Nucleus accumbens (tissue), 56 donors: ENCODE measurements around the gene AK4.

Source experiments
- DNase-seq, 56 donors: peaks; one replicate each; lab custom pipeline; 2025; lab: John Stamatoyannopoulos, UW

Gene AK4

DNA sequence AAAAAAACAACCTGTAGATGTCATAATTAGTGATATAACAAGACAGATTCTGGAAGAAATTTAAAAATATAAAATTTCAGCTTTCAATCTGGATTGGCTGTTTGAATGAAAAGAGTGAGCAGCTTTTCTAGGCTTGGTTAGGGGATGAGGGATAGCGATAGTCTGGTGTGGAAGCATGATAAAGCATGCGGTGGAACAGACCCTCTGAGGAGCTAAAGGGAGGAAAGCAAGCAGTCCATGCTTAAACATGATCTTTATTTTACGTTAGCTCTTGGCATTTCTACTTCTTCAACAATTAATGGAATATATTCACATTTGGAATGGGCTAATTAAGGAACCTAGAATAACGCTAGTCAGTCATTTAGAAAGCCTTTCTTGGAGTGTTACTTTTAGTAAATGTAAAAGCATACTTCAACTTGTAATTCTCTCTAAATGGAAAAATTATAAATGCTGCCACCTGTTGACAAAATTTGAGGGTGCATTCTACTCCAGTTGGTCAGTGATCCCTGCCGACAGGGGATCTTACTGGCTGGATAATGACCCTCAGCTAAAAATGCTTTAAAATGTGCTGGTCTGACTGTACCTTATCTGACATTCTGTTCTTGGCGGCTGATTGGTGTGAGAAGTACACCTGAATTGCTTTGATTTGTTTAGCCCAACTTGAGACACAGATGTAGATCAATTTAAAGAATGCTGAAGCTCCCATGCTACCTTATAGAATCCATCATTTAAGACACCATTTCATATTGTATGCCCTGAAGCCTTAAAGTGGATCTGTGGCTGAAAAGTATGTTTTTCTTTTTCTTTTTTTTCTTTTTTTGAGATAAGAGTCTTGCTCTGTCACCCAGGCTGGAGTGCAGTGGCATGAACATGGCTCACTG lies 61.2 kb downstream of the AK4 start:
- peak in 3 of 56 donors; percentile 5 to 24 (median 8) for DNase-seq

DNA sequence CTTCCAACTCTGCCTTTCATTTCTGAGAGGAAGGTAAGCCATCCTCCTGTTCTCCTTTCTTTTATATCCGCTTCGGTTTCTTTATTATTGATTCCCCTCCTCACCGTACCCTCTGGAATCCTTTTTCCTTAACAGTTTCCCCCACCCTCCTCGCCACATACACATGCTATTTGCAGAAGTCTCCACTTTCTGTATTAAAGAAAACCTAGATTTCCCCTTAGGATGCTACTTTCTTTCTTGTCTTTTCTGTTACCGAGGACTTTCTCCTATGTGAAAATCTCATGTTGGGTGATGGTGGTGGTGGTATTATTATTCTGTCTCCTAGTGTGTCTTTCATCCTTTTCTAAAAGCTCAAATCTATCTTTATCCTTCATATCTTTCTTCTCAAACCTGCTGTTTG lies 62.3 kb downstream of the AK4 start:
- no peak for DNase-seq

DNA sequence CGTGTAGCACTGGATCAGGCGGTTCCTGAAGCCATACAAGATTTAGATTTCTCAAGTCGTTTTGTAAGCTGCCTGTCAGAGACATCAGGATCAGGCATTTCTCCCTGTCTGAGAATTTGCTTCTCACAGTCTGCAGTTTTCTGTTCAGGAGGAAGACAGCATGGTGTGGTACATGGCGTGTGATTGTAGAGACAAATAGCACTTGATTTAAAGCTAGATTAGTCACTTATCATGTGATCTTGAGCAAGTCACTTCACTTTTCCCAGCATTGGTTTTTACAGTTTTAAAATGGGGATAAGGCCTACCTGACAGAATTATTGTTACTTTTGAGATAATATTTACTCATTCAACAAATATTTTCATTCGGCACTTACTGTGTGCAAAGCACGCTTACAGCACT lies 63.3 kb downstream of the AK4 start:
- no peak for DNase-seq

DNA sequence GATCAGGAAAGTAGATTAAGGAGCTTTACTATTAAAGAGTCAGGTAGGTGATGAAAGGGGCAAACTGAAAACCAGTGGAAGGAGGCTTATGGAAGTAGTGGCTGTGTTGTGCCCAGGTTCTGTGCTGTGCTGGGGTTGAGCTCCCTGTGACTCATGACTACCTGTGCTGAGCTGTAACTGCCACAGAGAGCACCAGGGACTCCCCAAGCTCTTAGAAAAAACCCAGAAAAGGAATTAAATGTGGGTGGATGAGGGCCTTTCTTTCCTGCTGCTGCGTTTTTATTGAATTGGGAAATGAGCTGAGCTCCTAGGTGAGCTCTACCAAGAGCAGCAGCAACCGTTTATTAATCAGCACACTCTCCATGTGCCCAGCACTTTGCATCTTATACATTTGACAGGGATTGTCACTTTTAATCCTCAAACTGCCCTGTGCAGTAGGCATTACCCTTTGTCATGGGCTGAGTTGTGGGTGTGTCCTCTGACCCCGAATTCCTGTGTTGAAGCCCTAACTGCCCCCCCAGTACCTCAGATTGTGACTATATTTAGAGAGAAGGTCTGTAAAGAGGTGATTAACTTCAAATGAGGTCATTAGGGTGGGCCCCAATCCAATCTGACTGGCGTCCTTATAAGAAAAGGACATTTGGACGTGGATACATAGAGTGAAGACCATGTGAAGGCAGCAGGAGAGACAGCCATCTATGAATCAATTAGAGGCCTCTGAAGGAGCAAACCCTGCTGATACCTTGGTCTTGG lies 65.4 kb downstream of the AK4 start:
- DNase-seq, result peak in 14 of 56 donors; percentile 1 to 39 (median 16)

DNA sequence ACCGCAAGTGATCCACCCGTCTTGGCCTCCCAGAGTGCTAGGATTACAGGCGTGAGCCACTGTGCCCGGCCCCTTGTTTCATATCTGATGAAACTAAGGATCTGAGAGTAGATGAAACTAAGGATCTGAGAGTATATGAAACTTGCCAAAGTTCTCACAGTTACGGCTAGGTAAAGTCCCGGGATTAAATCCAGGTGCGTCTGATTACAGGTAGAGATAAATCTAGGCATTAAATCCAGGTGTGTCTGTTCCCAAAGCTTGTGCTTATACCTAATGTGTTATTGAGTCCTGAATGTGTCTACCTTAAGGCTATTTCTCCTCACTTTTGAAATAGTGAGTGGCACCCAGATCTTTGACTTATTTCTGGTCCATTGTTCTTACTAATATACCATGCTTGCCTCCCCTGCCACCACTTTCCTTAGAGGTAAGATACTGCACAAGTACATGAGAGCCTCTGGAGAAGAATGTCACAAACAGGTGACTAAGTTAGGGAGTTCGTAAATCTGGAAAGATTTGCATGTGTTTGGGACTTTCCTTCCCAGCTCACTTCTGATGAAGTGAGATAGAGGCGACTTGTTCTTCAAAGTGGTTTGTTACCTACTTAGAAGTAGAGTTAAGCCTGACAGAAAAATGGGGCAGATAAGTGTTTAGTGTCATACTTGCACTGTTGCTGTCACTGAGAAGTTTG lies 66.5 kb downstream of the AK4 start:
- no peak for DNase-seq

DNA sequence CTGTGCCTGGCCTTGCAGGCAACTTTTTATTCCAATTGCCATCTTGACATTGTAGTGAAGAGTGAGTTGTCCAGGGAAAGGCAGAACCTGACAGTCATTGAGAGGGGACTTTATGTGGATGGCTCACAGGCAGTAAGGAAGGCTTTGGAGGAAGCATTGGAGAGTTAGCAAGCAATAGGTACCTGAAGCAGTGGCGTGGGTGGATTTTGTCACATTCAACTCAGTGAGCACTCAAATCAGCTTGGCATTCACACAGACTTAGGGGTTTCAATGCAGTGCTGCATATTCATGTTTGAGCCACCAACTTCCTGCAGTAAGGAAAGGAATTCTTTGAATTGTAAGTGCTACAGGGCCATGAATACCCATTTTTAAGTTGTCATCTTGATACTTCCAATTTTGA lies 69.0 kb downstream of the AK4 start:
- no peak for DNase-seq

DNA sequence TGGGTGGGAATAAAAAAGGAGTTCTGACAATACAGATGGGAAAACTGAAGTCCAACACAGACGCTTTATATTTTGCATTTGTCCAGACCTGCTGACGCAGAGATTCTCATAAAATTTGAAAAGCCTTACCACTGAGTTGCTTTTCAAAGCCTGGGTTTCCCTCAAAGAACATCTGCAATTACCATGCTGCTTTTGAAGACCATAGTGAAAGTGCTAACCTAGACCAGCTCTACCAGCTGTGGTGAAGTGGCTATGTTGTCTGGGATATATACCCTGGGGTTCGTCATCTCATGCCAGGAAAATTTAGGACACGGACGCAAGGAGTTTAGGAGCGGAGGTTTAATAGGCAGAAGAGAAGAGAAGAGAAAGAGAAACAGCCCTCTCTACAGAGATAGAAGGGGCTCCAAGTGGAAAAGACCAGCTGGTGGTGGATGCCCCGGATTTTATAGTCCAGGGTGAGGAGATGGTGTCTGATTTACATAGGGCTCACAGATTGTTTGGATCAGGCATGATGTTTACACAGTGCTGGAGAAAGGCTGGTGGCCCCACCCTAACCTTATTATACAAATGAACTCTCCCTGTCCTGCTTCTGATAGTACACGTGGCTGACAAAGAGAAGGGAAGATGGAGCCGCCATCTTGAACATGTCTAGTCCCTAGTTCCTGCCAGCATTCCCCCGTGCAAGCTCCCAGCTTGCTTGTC lies 73.8 kb downstream of the AK4 start:
- DNase-seq, result no peak

DNA sequence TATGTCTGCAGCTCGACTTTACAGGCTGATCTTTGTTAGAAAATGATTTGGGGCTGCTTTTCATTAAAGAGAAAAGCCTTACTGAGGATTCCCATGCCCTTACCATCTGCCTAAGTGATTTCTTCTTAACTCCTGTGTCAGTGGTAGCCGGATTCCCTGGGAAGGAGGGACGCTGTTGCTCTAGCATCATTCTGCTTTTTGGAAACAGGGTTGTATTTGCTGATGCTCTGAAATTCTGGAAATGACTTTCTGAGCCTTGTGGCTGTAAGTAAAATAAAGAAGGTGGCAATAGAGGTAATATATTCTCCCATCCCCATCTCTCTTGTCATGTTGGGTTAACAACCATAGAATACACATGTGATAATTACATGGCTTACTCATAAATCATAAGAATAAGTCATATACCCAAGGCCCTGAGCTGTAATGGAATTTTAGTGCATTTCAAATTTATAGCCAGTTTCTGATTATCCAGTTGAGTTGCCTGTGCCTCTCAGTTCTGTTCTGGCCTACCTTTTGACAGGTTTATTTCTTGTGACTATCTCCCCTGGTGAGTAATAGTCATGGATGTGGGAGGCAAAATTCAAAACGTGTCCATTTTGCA lies 74.4 kb downstream of the AK4 start:
- DNase-seq, result no peak

DNA sequence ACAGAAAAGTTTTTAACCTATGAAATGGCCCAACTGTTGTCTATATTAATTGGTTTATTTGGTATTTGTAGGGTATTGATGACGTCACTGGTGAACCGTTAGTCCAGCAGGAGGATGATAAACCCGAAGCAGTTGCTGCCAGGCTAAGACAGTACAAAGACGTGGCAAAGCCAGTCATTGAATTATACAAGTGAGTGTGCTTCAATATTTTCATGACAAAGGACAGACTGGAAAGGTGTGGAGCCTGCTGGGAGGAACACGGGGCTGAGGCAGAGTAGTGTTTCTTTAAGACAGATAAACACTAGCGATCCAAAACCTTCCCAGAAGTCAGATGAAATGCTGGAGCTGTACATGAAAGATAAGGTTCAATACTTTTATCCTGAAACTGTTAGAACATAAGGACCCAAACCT lies 76.7 kb downstream of the AK4 start:
- no peak for DNase-seq

DNA sequence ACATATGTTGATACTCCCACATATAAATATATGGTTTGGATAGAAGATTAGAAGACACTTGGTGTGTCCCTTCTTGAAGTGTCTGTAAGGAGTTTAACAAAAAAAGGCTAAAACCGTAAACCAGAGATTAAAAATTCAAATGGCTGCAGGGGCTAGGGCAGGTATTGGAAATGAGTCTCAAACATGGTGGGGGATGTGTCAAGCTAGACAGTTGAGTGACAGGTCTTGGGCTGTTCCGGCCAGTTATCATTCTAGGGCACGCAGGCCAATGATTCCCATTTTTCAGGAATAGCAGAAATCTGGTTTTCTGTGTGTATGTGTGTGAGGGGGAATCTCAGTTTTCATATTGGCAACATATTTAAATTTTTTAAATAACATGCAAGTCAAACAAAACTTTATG lies 77.2 kb downstream of the AK4 start:
- no peak for DNase-seq

DNA sequence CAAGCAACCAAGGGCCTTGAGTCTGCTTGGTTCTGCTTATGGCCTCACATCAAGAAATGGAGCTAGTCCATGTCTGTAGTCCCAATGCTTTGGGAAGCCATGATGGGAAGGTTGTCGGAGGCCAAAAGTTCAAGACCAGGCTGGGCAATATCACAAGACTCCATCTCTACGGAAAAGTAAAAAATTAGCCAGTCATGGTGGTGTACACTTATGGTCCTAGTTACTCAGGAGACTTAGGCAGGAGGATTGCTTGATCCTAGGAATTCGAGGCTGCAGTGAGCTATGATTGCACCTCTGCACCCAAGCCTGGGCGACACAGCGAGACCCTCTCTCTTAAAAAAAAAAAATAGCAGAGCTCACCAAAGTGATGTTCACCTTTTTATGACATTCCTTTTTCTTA lies 81.2 kb downstream of the AK4 start:
- DNase-seq, result no peak

DNA sequence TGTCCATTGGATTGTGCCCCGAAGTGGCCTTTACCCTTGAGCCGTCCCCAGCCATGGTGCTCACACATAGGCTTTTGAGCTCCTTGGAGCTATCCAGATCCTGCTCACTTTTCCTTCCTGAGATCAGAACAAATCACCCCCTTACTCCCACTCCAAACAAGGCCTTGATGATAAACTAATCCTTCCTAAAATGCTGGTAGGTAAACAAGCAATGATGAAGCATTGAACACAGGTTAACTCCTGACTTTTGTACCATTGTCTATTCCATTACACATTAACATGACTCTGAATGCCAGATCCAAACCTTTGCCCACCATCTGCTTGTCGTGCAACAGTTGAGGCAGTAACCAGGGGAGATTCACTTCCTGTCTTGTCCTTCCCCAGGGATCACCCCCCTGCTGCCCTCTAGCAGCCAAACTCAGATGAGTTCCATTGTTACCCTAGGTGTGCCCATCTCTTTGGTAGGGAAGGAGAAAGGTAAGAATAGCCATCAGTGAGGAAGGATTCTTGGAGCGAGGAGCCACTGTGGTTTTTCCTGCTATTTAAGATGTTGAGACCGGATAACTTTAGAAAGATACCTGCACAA lies 81.8 kb downstream of the AK4 start:
- DNase-seq, result no peak

DNA sequence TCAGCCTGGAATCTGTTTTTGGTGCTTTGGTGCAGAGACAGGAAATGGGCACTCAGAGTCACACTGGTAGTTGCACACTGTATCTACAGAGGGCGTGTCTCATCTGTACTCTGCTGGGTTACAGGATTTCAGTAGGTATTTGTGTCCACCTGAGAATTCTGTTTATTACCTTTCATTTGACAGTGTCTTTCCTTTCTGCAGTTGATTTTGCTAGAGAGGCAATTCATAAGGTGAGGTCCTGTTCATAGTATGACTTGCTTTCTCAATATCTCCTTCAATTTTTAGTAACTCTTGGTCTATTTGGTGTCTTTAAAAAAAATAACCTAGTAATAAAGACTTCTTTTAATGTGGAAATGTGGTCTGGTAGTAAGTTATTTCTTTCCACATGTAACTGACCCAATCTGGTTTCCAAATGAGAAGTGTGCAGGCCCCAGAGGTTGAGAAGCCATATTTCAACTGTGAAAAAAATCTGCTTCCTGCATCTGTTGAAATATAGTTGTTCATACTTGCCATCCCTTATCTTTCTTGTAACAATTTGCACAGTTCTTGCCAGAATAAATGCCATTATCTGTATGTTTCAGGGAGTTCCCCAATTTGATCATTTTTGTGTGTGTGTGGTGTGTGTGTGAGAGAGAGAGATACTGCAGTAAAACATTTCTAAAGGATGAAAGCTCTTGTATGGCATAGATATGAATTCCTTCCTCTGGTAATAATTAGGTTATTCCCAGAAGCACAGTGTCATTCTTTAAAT lies 82.9 kb downstream of the AK4 start:
- no peak for DNase-seq

DNA sequence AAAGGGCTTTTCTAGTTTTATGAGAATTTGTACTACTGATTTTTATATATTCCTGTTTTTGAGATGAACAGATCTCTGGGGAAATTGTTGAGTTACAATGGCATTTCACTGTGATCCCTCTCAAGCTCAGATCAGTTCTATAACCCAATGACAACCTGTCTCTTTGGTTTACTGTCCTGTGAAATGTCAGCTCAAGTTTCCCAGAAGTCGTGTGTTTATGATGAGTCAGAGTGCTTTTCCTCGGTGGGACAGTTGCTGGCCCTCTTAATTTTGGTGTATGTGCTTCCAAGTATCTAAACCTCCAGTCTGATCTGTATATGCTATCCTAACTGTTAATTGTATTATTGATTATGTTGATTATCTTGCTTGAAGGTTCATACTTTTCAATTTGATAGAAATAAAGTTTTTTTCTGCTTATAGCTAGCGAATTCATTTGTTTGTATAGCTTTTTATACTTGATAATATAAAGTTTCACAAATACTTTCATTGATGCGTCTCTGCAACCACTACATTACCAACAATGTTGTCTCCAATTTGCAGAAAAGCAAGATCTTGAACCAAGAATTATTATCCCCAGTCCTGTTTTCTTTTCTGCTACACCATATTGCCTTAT lies 83.8 kb downstream of the AK4 start:
- no peak for DNase-seq

DNA sequence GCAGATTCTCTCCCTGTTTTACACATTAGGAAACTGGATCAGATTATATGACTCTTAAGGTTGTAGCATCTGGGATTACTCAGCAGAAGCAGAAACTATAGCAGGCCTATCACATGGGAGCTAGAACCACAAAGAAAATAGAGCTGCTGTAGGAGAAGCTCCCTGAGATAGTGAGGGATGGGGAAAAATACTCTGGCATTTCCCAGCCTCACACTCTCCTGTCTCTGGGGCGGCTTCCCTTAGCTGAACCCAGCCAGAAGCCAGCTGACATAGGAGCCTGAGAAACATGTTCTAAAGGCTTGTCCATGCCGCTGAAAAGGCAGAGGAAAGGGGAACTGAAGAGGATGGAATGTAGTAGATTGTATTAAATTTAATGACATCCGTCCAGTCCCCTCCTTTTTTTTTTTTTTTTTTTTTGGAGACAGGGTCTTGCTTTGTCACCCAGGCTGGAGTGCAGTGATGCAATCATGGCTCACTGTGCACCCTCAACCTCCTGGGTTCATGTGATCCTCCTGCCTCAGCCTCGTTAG lies 84.5 kb downstream of the AK4 start:
- DNase-seq, result no peak

DNA sequence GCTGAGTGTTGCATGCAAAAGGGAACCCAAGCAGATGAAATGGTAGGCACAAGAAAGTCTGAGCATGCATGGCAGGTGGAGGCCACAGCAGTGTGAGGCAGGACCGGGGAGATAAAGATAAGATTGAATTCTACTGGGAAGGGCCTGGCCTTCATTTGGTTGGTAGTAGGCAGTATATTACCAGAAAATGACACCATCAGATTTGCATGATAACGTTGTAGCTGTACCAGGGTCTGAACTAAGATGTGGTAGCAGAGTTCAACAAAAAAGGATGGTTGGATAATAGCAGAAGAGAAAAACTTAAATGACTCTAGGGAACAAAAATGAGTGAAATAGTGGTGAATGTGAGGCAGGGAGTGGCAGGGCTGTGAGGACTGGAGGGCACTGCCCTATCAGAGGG lies 85.8 kb downstream of the AK4 start:
- DNase-seq, result no peak

DNA sequence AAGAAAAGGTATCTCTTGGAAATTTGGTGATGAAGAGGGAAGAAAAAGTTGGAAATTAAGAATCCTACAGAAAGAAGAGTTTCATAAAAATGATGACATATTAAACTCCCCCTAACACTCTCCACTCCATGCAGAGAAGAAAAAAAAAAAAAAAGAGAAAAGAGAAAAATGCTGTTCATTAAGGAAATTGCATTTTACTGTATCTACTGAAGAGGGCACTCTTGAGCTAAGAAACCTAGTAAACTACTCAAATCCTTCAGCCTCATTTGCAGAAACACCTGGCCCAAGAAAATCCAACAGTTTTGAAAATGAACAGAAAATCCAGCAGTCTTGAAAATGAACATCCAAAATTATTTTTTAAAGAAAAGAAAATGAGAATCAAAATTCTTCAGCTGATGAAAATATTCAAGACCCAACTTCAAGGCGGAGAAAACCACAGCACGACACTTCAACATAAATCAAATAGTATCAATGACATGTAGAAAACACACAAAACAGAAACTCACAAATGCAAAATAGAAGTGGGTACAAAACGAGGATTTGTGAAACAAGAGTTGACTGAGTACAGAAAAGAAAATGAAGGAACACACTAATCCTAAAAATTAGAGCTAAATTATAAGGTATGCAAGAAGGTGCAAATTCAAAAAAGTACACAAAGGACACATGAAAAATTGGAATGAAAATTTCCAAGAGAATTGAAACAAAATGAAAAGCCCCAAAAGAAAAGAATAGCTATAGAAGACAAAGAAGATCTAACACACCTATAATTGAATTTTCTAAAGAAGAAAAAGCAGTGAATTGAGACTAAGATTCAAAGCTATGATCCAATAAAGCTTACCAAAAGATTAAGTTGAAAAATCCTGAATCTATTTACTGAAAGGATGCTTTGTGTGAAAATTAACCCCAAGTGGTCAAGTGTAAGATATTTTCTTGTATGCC lies 88.1 kb downstream of the AK4 start:
- no peak for DNase-seq
